AG04450 (cell line): ENCODE measurements around the gene TICRR. TPM values are rescaled to one million over a fixed set of nuclear protein-coding genes. Genes with fewer than 3 reads are reported as not detected.

ENCODE experiments used
- CTCF ChIA-PET: fragments of 300-600, 350-600 bp; formaldehyde crosslinking; extraction: SDS; loops from one replicate; lab custom pipeline; 2022; ENCODE audit warnings: antibody characterized with exemption, inconsistent platforms; lab: Charles Lee
- POLR2A ChIA-PET: fragments of 350-600 bp; formaldehyde crosslinking; extraction: SDS; loops from one replicate; lab custom pipeline; 2021; ENCODE audit warnings: antibody characterized with exemption, inconsistent platforms; lab: Yijun Ruan, JAX
- DNase-seq: peaks from one replicate; pipeline ENCODE4 v3.0.0-alpha.2; 2011; ENCODE audit warnings: low read depth, low spot score
- H3K27ac ChIP-seq: one replicate; pipeline ENCODE4 v1.5.1; 2012; ENCODE audit warnings: low read depth, low read length, control low read depth
- H3K27me3 ChIP-seq: one replicate; pipeline ENCODE4 v1.6.0; 2012; ENCODE audit warnings: low read length; ENCODE audit not compliant: control insufficient read depth, insufficient read depth
- H3K4me3 ChIP-seq: 2 replicates; pipeline ENCODE4 v1.5.1; 2011; ENCODE audit warnings: mild to moderate bottlenecking, low read depth, low read length, control low read depth
- H3K9me3 ChIP-seq: 2 replicates; pipeline ENCODE4 v1.5.1; 2012; ENCODE audit warnings: low read length; ENCODE audit not compliant: control insufficient read depth, insufficient read depth
- CTCF ChIP-seq: IDR thresholded peaks from 2 replicates; pipeline ENCODE4 v1.5.1; 2011; ENCODE audit warnings: low read depth, low read length, control low read depth, inconsistent platforms
- polyA plus RNA-seq: library from polyadenylated mRNA; depleted of rRNA; stranded (reverse); fragments of >200 nt; gene quantifications from 2 replicates; pipeline ENCODE4 v1.2.3, GENCODE V29; 2011

TICRR gene
- polyA plus RNA-seq, 1 experiment = 1.3 TPM

GRCh38 chr15:89645680-89646079 is 70.4 kb downstream of the TICRR start:
- TF ChIP-seq CTCF = no peak
- peaks cover 5% of the 10 kb centered on the region; the same call in 1 of the 2 replicates for H3K9me3 ChIP-seq
- no peak overlapping the region for H3K4me3 ChIP-seq
- ChIA-PET CTCF (interaction anchor here (1.1 to 3.6 kb wide), 6 partner anchors 12 to 229 kb away, joined by 4 to 29 read pairs (median 4); no protein-coding TSS in a partner anchor), POLR2A (no interaction called here)
- H3K27ac ChIP-seq = no peak overlapping the region
- no peak for DNase-seq
- H3K27me3 ChIP-seq = no peaks in the 10 kb centered on the region

- DNase-seq = no peak
- ChIA-PET POLR2A (no interaction called here), CTCF (interaction anchor here (0.9 to 3.6 kb wide), 11 partner anchors 11 to 242 kb away, joined by 3 to 29 read pairs (median 4); no protein-coding TSS in a partner anchor)
- H3K27me3 ChIP-seq = no peaks in the 10 kb centered on the region
- no peak overlapping the region for H3K4me3 ChIP-seq
- H3K9me3 ChIP-seq = peaks cover 5% of the 10 kb centered on the region; the same call in 1 of the 2 replicates
- H3K27ac ChIP-seq = no peak overlapping the region
- TF ChIP-seq CTCF = no peak
Observed at GRCh38 chr15:89646416-89647141, 71.3 kb downstream of the TICRR start.

GRCh38 chr15:89647191-89647851 is 72.1 kb downstream of the TICRR start:
- CTCF ChIA-PET = interaction anchor here (0.8 to 3.6 kb wide), 12 partner anchors 10 to 241 kb away, joined by 3 to 29 read pairs (median 4); no protein-coding TSS in a partner anchor
- no peaks in the 10 kb centered on the region for H3K27me3 ChIP-seq
- no peak for DNase-seq
- no peak overlapping the region for H3K27ac ChIP-seq
- TF ChIP-seq CTCF = peak; percentile 82
- peaks cover 5% of the 10 kb centered on the region; the same call in 1 of the 2 replicates for H3K9me3 ChIP-seq
- POLR2A ChIA-PET = no interaction called here
- H3K4me3 ChIP-seq = no peak overlapping the region

- no peak for TF ChIP-seq CTCF
- H3K27me3 ChIP-seq = no peaks in the 10 kb centered on the region
- CTCF ChIA-PET = interaction anchor here (0.7 to 3.6 kb wide), 5 partner anchors 9 to 1002 kb away, joined by 3 to 29 read pairs (median 6); no protein-coding TSS in a partner anchor
- H3K27ac ChIP-seq = no peak overlapping the region
- DNase-seq = no peak
- H3K4me3 ChIP-seq = no peak overlapping the region
- POLR2A ChIA-PET = no interaction called here
- peaks cover 5% of the 10 kb centered on the region; the same call in 1 of the 2 replicates for H3K9me3 ChIP-seq
Observed at GRCh38 chr15:89648106-89649012, 73.1 kb downstream of the TICRR start.
